Smooth muscle cell of the brain vasculature (primary cell): Measurements from ENCODE around the gene TAX1BP3.
"Not testable (repeated sequence)": the region's sequence is repeated elsewhere in the genome, so short reads cannot be mapped to it uniquely, and the experiment has no call there.

Experiments
- DNase-seq: peaks from one replicate; pipeline ENCODE4 v3.0.0-alpha.2; 2012; ENCODE audit warnings: low read depth, low spot score

TAX1BP3 gene, protein sequence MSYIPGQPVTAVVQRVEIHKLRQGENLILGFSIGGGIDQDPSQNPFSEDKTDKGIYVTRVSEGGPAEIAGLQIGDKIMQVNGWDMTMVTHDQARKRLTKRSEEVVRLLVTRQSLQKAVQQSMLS

DNA sequence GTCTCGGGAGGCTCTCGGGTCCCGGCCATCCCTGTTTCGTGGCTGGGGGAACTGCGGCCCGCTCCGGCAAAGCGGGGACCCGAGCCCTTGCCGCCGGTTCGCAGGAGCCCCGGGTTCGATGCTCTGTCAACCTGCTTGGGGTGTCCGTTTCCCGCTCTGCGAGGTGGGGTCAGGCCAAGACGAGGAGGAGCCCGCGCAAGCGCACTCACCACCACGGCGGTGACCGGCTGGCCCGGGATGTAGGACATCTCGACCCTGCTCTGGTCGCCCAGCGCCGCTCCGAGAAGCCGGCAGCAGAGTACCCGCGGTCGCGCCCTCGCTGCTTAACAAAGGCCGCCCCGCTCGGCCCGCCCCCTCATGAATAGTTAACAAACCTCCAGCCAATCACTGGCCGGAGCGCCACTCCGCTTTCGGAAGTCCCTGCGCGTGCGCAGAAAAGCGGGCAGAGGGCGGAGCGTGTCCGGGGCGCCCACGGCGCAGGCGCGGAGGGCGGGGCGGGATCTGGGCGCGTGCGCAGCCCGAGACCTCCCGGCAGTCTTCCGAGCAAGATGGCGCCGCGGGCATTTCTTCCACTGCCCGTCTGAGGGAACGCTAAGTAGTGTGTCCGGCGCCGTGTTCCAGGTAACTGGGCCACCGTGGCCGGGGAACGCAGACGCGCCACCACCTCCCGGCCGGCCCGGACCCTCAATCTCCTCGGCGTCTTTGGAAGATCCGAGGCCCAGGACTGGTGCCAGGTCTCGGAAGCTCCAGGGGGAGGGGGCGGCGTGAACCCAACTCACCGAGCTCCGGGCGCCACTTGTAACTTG is at the start of gene TAX1BP3, which contains the start of gene EMC6:
TAX1BP3 (minus strand) TSS at position 300 of the 806 bp plus-strand sequence; CDS start at position 248, 52 bp downstream.
EMC6 (plus strand) TSS at position 534 of the 806 bp plus-strand sequence. CDS start 335 bp downstream, outside the sequence.
- DNase-seq, result peak; percentile 96

DNA sequence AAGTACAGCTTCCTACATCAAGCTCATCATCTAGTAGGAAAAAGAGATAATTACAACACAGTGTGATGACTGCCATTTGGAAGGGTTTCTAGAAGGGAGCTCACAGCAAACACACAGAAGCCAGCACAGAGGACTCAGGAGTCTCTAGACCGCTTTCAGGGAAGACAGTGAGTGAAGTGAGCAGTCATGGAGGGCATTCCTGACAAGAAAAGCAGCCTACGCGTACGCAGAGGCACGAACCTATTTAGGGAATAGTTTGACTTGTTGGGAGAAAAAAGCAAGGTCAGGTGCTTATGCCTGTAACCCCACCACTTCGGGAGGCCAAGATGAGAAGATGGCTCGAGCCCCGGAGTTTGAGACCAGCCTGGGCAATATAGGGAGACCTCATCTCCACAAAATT is 46.9 kb upstream of the TAX1BP3 start:
- DNase-seq, result no peak

GRCh38 chr17:3712811-3713463 is 44.6 kb upstream of the TAX1BP3 start:
- no peak for DNase-seq

DNA sequence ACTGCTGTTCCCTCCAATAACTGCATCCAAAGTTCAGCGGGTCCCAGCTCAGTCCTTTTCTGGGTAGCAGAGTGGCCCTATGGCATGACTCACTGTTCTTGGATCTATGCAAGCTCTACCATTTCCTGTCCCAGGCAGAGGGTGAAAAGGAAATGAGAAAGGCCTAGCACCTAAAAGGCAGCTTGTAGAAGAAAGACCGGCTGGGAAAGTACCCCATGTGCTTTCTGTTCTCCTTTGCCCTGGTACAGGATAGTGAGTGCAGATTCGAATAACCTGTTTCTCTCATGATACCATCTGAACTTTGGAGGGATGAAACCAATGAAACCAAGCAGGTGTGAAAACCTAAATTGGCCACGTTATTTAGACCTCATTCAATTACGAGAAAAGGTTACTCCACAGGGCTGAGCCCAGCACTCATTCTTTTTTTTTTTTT is 42.6 kb upstream of the TAX1BP3 start:
- no peak for DNase-seq

- no peak for DNase-seq
These were observed 40.0 kb upstream of the TAX1BP3 start for GRCh38 chr17:3708366-3708765.

DNA sequence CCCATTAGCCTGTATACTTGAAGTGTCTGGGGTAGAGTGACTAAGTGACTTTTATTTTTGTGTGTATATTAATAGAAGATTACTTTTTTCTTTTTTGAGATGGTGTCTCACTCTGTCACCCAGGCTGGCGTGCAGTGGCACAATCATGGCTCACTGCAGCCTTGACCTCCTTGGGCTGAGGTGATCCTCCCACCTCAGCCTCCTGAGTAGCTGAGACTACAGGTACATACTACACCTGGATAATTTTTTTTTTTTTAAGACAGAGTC is 37.3 kb upstream of the TAX1BP3 start:
- not testable (repeated sequence) for DNase-seq

DNA sequence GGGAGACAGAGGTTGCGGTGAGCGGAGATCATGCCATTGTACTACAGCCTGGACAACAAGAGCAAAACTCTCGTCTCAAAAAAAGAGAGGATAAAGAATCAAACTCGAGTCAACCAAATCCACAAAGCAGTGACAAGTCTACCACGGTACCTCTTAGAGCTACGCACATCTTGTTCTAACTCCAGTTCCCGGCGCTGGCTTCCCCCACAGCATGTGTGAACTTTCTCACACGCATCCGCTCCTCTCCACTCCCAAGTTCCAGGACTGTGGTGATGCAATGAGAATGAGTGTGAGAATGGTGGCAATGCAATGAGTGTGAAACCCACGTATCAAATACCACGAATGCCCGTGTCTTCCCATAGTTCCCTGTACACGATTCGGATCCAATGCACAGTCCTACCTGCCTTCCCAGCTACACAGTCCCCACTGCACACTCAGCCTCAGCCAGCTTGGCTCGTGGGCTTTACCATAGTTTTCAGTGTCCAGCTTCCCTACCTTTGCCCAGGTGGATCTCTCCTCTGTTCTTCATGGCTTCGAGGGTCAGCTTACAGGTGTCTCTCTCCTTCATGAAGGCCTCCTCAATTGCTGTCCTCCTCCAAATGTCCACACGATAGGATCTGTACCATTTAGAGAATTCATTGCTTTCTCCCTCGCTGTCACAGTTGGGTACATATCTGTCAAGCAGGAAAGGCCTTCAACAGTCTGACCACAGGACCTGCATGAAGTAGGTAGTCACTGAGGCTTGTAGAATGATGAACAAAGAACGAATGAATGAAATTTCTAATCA is 36.7 kb upstream of the TAX1BP3 start:
- no peak for DNase-seq

- DNase-seq, result not testable (repeated sequence)
These were observed 33.7 kb upstream of the TAX1BP3 start for GRCh38 chr17:3702041-3702539.

DNA sequence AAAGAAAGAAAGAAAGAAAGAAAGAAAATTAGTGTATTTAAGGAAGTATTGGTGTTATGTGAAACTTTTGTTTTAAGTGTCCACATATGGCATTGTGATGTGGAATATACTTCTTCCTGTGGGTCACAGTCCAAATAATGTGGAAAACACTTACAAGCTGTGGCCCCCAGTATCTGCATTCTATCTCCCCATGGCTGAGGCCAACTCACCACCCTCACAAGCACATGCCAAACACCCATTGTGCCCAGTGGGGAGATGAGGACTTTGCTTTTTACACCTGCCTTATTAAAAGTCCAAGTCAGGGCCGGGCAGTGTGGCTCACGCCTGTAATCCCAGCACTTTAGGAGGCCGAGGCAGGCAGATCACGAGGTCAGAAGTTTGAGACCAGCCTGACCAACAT is 31.6 kb upstream of the TAX1BP3 start:
- no peak for DNase-seq

- no peak for DNase-seq
These were observed 29.8 kb upstream of the TAX1BP3 start for GRCh38 chr17:3698139-3698538.

- no peak for DNase-seq
These were observed 28.7 kb upstream of the TAX1BP3 start for GRCh38 chr17:3697103-3697476.

GRCh38 chr17:3695723-3696411 is 27.5 kb upstream of the TAX1BP3 start, which contains the start of gene P2RX5:
Gene P2RX5, minus strand, starts transcription at chr17:3696155. Its CDS starts 150 bp downstream, at chr17:3696005.
- DNase-seq, result no peak

- no peak for DNase-seq
These were observed 26.8 kb upstream of the TAX1BP3 start for GRCh38 chr17:3695129-3695722.

GRCh38 chr17:3693829-3694231 is 25.5 kb upstream of the TAX1BP3 start:
- no peak for DNase-seq

- DNase-seq, result no peak
These were observed 24.8 kb upstream of the TAX1BP3 start for GRCh38 chr17:3693141-3693540.

- DNase-seq, result no peak
These were observed 24.0 kb upstream of the TAX1BP3 start for GRCh38 chr17:3692346-3692745.

DNA sequence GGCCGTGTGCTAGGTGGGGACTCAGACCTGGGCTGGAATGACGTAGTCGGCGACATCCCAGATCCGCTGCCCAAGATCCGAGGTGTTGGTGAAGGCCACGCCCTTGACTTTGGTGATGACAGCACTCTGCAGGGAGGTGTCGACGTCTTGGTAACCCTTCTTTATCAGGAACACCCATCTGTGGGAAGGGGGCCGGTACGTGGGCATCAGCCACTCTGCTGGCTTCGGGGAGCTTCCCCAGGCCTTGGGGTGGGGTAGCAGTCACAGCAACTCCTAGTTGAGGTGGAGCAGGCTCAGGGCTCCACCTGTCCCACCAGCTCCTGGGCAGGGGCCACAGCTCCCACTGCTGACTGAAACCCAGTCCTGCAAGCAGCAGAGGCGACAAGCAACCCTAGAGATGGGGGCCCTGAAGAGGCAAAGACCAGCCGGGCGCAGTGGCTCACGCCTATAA is 23.3 kb upstream of the TAX1BP3 start:
- no peak for DNase-seq

- no peak for DNase-seq
These were observed 21.8 kb upstream of the TAX1BP3 start for GRCh38 chr17:3690094-3690715.

DNA sequence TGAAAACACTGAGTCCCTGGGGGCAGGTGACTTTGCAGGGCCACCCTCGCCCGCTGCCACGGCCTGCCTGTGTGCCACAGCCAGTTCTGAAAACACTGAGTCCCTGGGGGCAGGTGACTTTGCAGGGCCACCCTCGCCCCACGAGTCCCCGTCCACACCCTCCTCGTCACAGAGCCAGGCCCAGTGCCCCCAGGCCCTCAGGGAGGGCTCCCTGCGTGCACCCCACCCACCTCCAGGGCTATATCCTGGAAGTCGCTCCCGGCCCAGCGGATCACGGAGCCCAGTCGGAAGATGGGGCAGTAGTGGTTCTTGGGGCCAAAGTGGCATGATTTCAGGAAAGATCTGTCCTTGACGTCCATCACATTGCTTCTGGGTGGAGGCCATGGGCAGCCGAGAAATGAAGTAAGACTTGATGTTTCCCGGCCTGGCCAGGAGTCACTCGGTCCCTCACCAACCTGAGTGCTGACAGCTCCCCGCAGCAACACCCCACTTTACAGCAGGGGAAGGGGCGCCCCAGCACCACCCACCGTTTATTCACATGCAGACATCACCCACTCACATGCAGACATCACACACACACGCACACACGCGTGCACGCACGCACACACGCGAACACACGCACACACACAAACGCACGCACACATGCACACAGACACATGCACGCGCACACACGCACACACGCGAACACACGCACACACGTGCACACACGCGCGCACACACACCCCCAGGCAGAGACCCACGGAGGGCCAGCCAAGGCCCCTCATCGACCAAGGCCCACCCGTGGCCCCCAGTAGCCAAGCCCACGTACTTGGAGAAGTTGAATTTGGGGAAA is 21.1 kb upstream of the TAX1BP3 start:
- no peak for DNase-seq
